H9 (cell line): ENCODE data around the gene KIF22. TPM values are rescaled to one million over a fixed set of nuclear protein-coding genes. Genes with fewer than 3 reads are reported as not detected.

Experiments used
- DNase-seq: peaks from one replicate; pipeline ENCODE4 v3.0.0-alpha.2; 2017
- H2AFZ ChIP-seq: one replicate; pipeline ENCODE4 v1.6.1; 2013; ENCODE audit warnings: mild to moderate bottlenecking, low read length, control low read depth, moderate library complexity
- H2AK5ac ChIP-seq: 2 replicates; pipeline ENCODE4 v1.6.1; 2013; ENCODE audit warnings: low read length, control low read depth, mixed read lengths; ENCODE audit not compliant: insufficient read length
- H2BK120ac ChIP-seq: one replicate; pipeline ENCODE4 v1.6.1; 2013; ENCODE audit warnings: low read depth, mild to moderate bottlenecking, low read length, control low read depth, inconsistent platforms; ENCODE audit not compliant: poor library complexity, severe bottlenecking
- H2BK12ac ChIP-seq: 2 replicates; pipeline ENCODE4 v1.6.1; 2013; ENCODE audit warnings: low read length, control low read depth, mixed read lengths, low read depth; ENCODE audit not compliant: insufficient read length
- H2BK15ac ChIP-seq: 2 replicates; pipeline ENCODE4 v1.6.1; 2013; ENCODE audit warnings: low read depth, low read length, control low read depth
- H2BK20ac ChIP-seq: one replicate; pipeline ENCODE4 v1.6.1; 2013; ENCODE audit warnings: low read depth, mild to moderate bottlenecking, low read length, control low read depth, inconsistent platforms; ENCODE audit not compliant: poor library complexity, severe bottlenecking
- H2BK5ac ChIP-seq: 2 replicates; pipeline ENCODE4 v1.6.1; 2013; ENCODE audit warnings: low read length, control low read depth, mixed read lengths; ENCODE audit not compliant: insufficient read length
- H3K14ac ChIP-seq: 2 replicates; pipeline ENCODE4 v1.6.1; 2013; ENCODE audit warnings: low read length, control low read depth; ENCODE audit not compliant: insufficient read depth
- H3K18ac ChIP-seq: 2 replicates; pipeline ENCODE4 v1.6.1; 2013; ENCODE audit warnings: low read depth, mild to moderate bottlenecking, mixed read lengths, low read length, control low read depth; ENCODE audit not compliant: insufficient read length
- H3K23ac ChIP-seq: 2 replicates; pipeline ENCODE4 v1.6.1; 2013; ENCODE audit warnings: low read length, control low read depth, mixed read lengths, low read depth; ENCODE audit not compliant: insufficient read length
- H3K23me2 ChIP-seq: 2 replicates; pipeline ENCODE4 v1.6.1; 2013; ENCODE audit warnings: low read depth, mild to moderate bottlenecking, mixed read lengths, low read length, control low read depth; ENCODE audit not compliant: insufficient read length, poor library complexity, severe bottlenecking
- H3K27ac ChIP-seq: 2 replicates; pipeline ENCODE4 v1.5.1; 2013; ENCODE audit warnings: low read length, control low read depth, mixed read lengths, low read depth; ENCODE audit not compliant: insufficient read length
- H3K27me3 ChIP-seq: 2 replicates; pipeline ENCODE4 v1.6.1; 2013; ENCODE audit warnings: low read length, control low read depth, inconsistent platforms; ENCODE audit not compliant: insufficient read depth
- H3K4ac ChIP-seq: 2 replicates; pipeline ENCODE4 v1.6.1; 2013; ENCODE audit warnings: low read depth, mild to moderate bottlenecking, control low read depth, inconsistent platforms, low read length, moderate library complexity
- H3K4me1 ChIP-seq: 2 replicates; pipeline ENCODE4 v1.6.1; 2013; ENCODE audit warnings: low read length, control low read depth, inconsistent platforms; ENCODE audit not compliant: insufficient read depth
- H3K4me2 ChIP-seq: 2 replicates; pipeline ENCODE4 v1.6.1; 2013; ENCODE audit warnings: low read length, control low read depth, mixed read lengths; ENCODE audit not compliant: insufficient read length, insufficient read depth
- H3K56ac ChIP-seq: 2 replicates; pipeline ENCODE4 v1.6.1; 2013; ENCODE audit warnings: low read depth, mild to moderate bottlenecking, mixed read lengths, low read length, control low read depth; ENCODE audit not compliant: insufficient read length
- H3K79me1 ChIP-seq: 2 replicates; pipeline ENCODE4 v1.6.1; 2013; ENCODE audit warnings: low read depth, mild to moderate bottlenecking, moderate library complexity, low read length, control low read depth, inconsistent platforms; ENCODE audit not compliant: insufficient read depth, poor library complexity, severe bottlenecking
- H3K79me2 ChIP-seq: 2 replicates; pipeline ENCODE4 v1.6.1; 2013; ENCODE audit warnings: low read length, control low read depth, inconsistent platforms; ENCODE audit not compliant: insufficient read depth
- H3K9ac ChIP-seq: 2 replicates; pipeline ENCODE4 v1.6.1; 2013; ENCODE audit warnings: low read length, control low read depth, mixed read lengths; ENCODE audit not compliant: insufficient read length; ENCODE audit errors: extremely low read depth
- H3K9me3 ChIP-seq: one replicate; pipeline ENCODE4 v1.6.1; 2013; ENCODE audit warnings: low read depth, low read length, inconsistent platforms; ENCODE audit not compliant: control insufficient read depth
- H3T11ph ChIP-seq: one replicate; pipeline ENCODE4 v1.6.1; 2013; ENCODE audit warnings: mild to moderate bottlenecking, low read length, control low read depth, inconsistent platforms
- H4K20me1 ChIP-seq: one replicate; pipeline ENCODE4 v1.6.1; 2013; ENCODE audit not compliant: control insufficient read depth, insufficient read length, insufficient read depth
- H4K5ac ChIP-seq: 2 replicates; pipeline ENCODE4 v1.6.1; 2013; ENCODE audit warnings: low read depth, mild to moderate bottlenecking, mixed read lengths, low read length, control low read depth; ENCODE audit not compliant: insufficient read length
- H4K8ac ChIP-seq: replicated peaks from 2 replicates; pipeline ENCODE4 v1.6.1; 2013; ENCODE audit warnings: low read length, control low read depth, mixed read lengths, low read depth; ENCODE audit not compliant: insufficient read length
- H4K91ac ChIP-seq: 2 replicates; pipeline ENCODE4 v1.6.1; 2013; ENCODE audit warnings: low read depth, mild to moderate bottlenecking, moderate library complexity, mixed read lengths, low read length, control low read depth; ENCODE audit not compliant: insufficient read length
- H3K27ac Mint-ChIP-seq, 3 experiments: 2 replicates in 2 of 3; 3 replicates in 1 of 3; pipeline ENCODE4 v1.8.0; 2020 to 2021; ENCODE audit warnings: mixed read lengths in 3 of 3, mild to moderate bottlenecking in 1 of 3, moderate library complexity in 1 of 3
- H3K27me3 Mint-ChIP-seq: 2 replicates; pipeline ENCODE4 v1.8.0; 2021; ENCODE audit warnings: low read depth, mild to moderate bottlenecking, moderate library complexity, mixed read lengths
- H3K36me3 Mint-ChIP-seq, 3 experiments: 2 replicates in 2 of 3; 3 replicates in 1 of 3; pipeline ENCODE4 v1.8.0; 2020 to 2021; ENCODE audit warnings: low read depth in 3 of 3, mixed read lengths in 3 of 3; ENCODE audit not compliant: insufficient read depth in 1 of 3
- H3K4me1 Mint-ChIP-seq, 2 experiments: 2 replicates each; pipeline ENCODE4 v1.8.0; 2020; ENCODE audit warnings: mixed read lengths in 2 of 2
- H3K4me3 Mint-ChIP-seq, 2 experiments: 2 replicates in 1 of 2; 3 replicates in 1 of 2; pipeline ENCODE4 v1.8.0; 2020 to 2021; ENCODE audit warnings: mild to moderate bottlenecking in 2 of 2, mixed read lengths in 2 of 2, moderate library complexity in 1 of 2
- H3K9me3 Mint-ChIP-seq, 2 experiments: 2 replicates in 1 of 2; 3 replicates in 1 of 2; pipeline ENCODE4 v1.8.0; 2020; ENCODE audit warnings: mild to moderate bottlenecking in 2 of 2, mixed read lengths in 2 of 2, moderate library complexity in 1 of 2
- WGBS: extraction: QIAGEN DNeasy Blood & Tissue Kit; methylation state at CpG from one replicate; pipeline ENCODE4 v1.1.7; 2013; ENCODE audit warnings: missing lambda C conversion rate, low lambda C conversion rate, mixed read lengths; ENCODE audit not compliant: insufficient read length; ENCODE audit errors: extremely low coverage; 5-methylcytosine and 5-hydroxymethylcytosine counted together
- total RNA-seq: library from RNA; stranded (reverse); gene quantifications from 2 replicates; pipeline ENCODE4 v1.2.1, GENCODE V29; 2021
- TF ChIP-seq, protein P1 (sequence below): fragments of 200-600 bp; sonication (generic); conservative IDR thresholded peaks from 3 replicates; pipeline ENCODE4 v1.8.0; 2021; ENCODE audit warnings: antibody characterized with exemption, mild to moderate bottlenecking

The KIF22 gene
- total RNA-seq, 1 experiment from 2014 or later: 151 TPM

DNA sequence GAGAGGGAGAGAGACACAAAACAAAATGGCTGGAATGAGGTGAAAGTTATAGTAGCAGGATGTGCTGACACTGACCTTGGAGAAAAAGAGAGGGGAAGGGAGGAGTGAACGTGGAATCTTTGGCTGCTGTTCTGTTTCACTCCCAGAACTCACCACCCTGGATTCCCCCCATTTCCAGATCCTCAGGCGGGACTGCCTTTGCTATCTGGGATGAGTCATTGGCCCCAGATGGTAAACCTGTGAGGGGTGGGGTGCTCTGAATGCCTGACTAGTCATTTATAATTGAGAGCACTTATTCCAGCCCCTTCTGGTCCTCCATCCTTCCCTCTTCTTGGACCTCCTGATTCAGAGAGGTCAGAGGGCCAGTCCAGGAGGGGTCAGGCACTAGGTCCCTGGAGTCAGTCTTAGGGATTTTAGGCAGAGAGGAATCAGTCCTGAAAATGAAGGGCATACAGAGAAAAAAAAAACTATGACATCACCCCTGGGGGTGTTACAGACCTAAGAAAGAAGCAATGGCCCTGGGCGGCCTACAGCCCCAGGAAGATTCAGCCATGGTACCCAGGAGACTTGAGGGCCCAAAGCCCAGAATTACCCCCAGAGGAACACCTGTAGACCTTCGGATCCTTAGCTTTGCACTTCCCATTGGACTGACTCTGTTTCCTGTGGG lies 14.7 kb upstream of the KIF22 start:
- H3K27me3 ChIP-seq: no peaks in the 10 kb centered on the region; the same call in 1 of the 2 replicates
- H3T11ph ChIP-seq: no peak overlapping the region
- H3K9ac ChIP-seq: no peak overlapping the region
- H3K4me2 ChIP-seq: no peak overlapping the region
- no peaks in the 10 kb centered on the region for H3K9me3 ChIP-seq
- no peak overlapping the region for H3K23ac ChIP-seq
- H4K5ac ChIP-seq: no peak overlapping the region
- H2BK12ac ChIP-seq: no peak overlapping the region
- WGBS: no CpG with 5 or more reads among the region's 4 CpGs
- Mint-ChIP-seq H3K4me3 (no peak overlapping the region), H3K27me3 (peaks cover 31% of the 10 kb centered on the region), H3K4me1 (peaks cover 16 to 19% of the 10 kb centered on the region in 2 experiments), H3K36me3 (no peaks in the 10 kb centered on the region), H3K27ac (no peak overlapping the region), H3K9me3 (no peaks in the 10 kb centered on the region)
- no peaks in the 10 kb centered on the region for H3K79me2 ChIP-seq
- no peak overlapping the region for H3K27ac ChIP-seq
- no peak overlapping the region for H4K8ac ChIP-seq
- no peaks in the 10 kb centered on the region for H3K79me1 ChIP-seq
- DNase-seq: no peak
- no peak overlapping the region for H2BK15ac ChIP-seq
- H2AFZ ChIP-seq: no peak overlapping the region
- TF ChIP-seq, protein P1, sequence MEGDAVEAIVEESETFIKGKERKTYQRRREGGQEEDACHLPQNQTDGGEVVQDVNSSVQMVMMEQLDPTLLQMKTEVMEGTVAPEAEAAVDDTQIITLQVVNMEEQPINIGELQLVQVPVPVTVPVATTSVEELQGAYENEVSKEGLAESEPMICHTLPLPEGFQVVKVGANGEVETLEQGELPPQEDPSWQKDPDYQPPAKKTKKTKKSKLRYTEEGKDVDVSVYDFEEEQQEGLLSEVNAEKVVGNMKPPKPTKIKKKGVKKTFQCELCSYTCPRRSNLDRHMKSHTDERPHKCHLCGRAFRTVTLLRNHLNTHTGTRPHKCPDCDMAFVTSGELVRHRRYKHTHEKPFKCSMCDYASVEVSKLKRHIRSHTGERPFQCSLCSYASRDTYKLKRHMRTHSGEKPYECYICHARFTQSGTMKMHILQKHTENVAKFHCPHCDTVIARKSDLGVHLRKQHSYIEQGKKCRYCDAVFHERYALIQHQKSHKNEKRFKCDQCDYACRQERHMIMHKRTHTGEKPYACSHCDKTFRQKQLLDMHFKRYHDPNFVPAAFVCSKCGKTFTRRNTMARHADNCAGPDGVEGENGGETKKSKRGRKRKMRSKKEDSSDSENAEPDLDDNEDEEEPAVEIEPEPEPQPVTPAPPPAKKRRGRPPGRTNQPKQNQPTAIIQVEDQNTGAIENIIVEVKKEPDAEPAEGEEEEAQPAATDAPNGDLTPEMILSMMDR: no peak
- H2BK20ac ChIP-seq: no peak overlapping the region
- H3K56ac ChIP-seq: no peak overlapping the region
- no peaks in the 10 kb centered on the region for H3K23me2 ChIP-seq
- no peaks in the 10 kb centered on the region for H4K20me1 ChIP-seq
- H3K4me1 ChIP-seq: no peaks in the 10 kb centered on the region
- H2BK120ac ChIP-seq: no peak overlapping the region
- H3K14ac ChIP-seq: no peak overlapping the region
- no peak overlapping the region for H2BK5ac ChIP-seq
- H3K18ac ChIP-seq: no peak overlapping the region
- no peak overlapping the region for H4K91ac ChIP-seq
- no peak overlapping the region for H3K4ac ChIP-seq
- no peak overlapping the region for H2AK5ac ChIP-seq
